ENCODE measurements around the gene TTC9B. TPM values are rescaled to one million over a fixed set of nuclear protein-coding genes. Genes with fewer than 3 reads are reported as not detected.

Gene TTC9B
- total RNA-seq, 1 experiment from 2014 or later = not detected

- Mint-ChIP-seq H3K36me3 (no peaks in the 10 kb centered on the region), H3K27ac (no peak overlapping the region), H3K9me3 (no peaks in the 10 kb centered on the region), H3K4me3 (peak overlapping the region; percentile 61), H3K4me1 (peaks cover 18% of the 10 kb centered on the region), H3K27me3 (ENCODE audit: low read depth) (peaks cover 9% of the 10 kb centered on the region; the same call in 1 of the 2 replicates)
- POLR2A ChIA-PET = no interaction called here
- DNase-seq (ENCODE audit: low spot score) = no peak
- CTCF ChIA-PET = interaction anchor here (0.6 to 3.9 kb wide), 6 partner anchors 18 to 54 kb away, joined by 3 to 67 read pairs (median 5); partner anchors contain the start of gene TTC9B
- TF ChIP-seq CREB1 (CRISPR knock-in tag; IDR thresholded peaks at IDR 0.05) (no peak), ATF3 (CRISPR knock-in tag; conservative IDR thresholded peaks at IDR 0.05) (no peak), SP1 (CRISPR knock-in tag; conservative IDR thresholded peaks at IDR 0.05) (no peak), TEAD1 (CRISPR knock-in tag; IDR thresholded peaks at IDR 0.05) (no peak), E2F4 (CRISPR knock-in tag; IDR thresholded peaks at IDR 0.05; ENCODE audit: borderline replicate concordance, low read depth) (no peak), FOXJ3 (CRISPR knock-in tag; IDR thresholded peaks at IDR 0.05; ENCODE audit: borderline replicate concordance) (no peak), ZNF671 (CRISPR knock-in tag; IDR thresholded peaks at IDR 0.05) (no peak), ZNF396 (CRISPR knock-in tag; IDR thresholded peaks at IDR 0.05; ENCODE audit: borderline replicate concordance) (no peak), NR1H2 (CRISPR knock-in tag; IDR thresholded peaks at IDR 0.05) (no peak), EMX1 (CRISPR knock-in tag; IDR thresholded peaks at IDR 0.05) (no peak), MYBL2 (CRISPR knock-in tag; IDR thresholded peaks at IDR 0.05) (no peak), KAT7 (CRISPR knock-in tag; IDR thresholded peaks at IDR 0.05; ENCODE audit: borderline replicate concordance) (no peak), ZNF416 (CRISPR knock-in tag; IDR thresholded peaks at IDR 0.05) (no peak), ZNF232 (CRISPR knock-in tag; IDR thresholded peaks at IDR 0.05) (no peak), ZNF512 (CRISPR knock-in tag; IDR thresholded peaks at IDR 0.05; ENCODE audit: borderline replicate concordance) (no peak), ZSCAN18 (CRISPR knock-in tag; IDR thresholded peaks at IDR 0.05) (no peak), STAT6 (CRISPR knock-in tag; conservative IDR thresholded peaks at IDR 0.05; ENCODE audit: low read depth) (no peak), ETV6 (CRISPR knock-in tag; IDR thresholded peaks at IDR 0.05) (no peak), SMAD3 (CRISPR knock-in tag; IDR thresholded peaks at IDR 0.05; ENCODE audit: borderline replicate concordance) (no peak), NR3C1 (CRISPR knock-in tag; conservative IDR thresholded peaks at IDR 0.05; ENCODE audit: low read depth) (no peak)
- no peak for ATAC-seq
Observed at GRCh38 chr19:40192758-40193586, 25.2 kb downstream of the TTC9B start.
